H1 (cell line): ENCODE measurements around the gene RNF10. TPM values are rescaled to one million over a fixed set of nuclear protein-coding genes. Genes with fewer than 3 reads are reported as not detected.

Experiments used
- ASH2L ChIP-seq: fragments of 200-600, 300-600 bp; sonication (generic); IDR thresholded peaks from one replicate; pipeline ENCODE4 v1.7.1; 2017; ENCODE audit warnings: low read length
- CTBP2 ChIP-seq: IDR thresholded peaks from 2 replicates; pipeline ENCODE4 v1.7.0; 2011; ENCODE audit warnings: borderline replicate concordance, mild to moderate bottlenecking, moderate library complexity, mixed read lengths, low read length; ENCODE audit not compliant: insufficient read depth, insufficient read length
- SAP30 ChIP-seq: fragments of 300-600 bp; sonication (generic); IDR thresholded peaks from 2 replicates; pipeline ENCODE4 v1.7.1; 2012; ENCODE audit warnings: low read length, moderate library complexity, mild to moderate bottlenecking, inconsistent platforms; ENCODE audit not compliant: insufficient read depth, insufficient replicate concordance
- SRF ChIP-seq: IDR thresholded peaks from 2 replicates; pipeline ENCODE4 v1.6.1; 2011; ENCODE audit warnings: mild to moderate bottlenecking, low read depth, low read length, moderate library complexity
- polyA plus RNA-seq, 7 experiments: library from polyadenylated mRNA; depleted of rRNA in 3 of 7; stranded (reverse) in 5 of 7; unstranded in 2 of 7; fragments of >200 nt in 5 of 7; fragments of 200-250 nt in 2 of 7; gene quantifications; 1 replicate in 5 of 7; 2 replicates in 1 of 7; 4 replicates in 1 of 7; pipeline versions ENCODE4 v1.2.1 to v1.2.3, GENCODE V29; 2011 to 2013; ENCODE audit warnings: missing spikeins in 2 of 7, mixed read lengths in 2 of 7
- total RNA-seq: library from RNA; stranded (reverse); fragmentation: NEBNext Ultra II Directional; extraction: Animal tissue kit (Norgen Biotek cat#: 25700); gene quantifications from 2 replicates; pipeline ENCODE4 v1.2.1, GENCODE V29; 2021

Gene RNF10
- total and polyA plus RNA-seq, 2 of the 8 experiments (the other 6 are each of a cell fraction or from before 2014, with no cell fraction given), result 71.6 to 171 TPM

DNA sequence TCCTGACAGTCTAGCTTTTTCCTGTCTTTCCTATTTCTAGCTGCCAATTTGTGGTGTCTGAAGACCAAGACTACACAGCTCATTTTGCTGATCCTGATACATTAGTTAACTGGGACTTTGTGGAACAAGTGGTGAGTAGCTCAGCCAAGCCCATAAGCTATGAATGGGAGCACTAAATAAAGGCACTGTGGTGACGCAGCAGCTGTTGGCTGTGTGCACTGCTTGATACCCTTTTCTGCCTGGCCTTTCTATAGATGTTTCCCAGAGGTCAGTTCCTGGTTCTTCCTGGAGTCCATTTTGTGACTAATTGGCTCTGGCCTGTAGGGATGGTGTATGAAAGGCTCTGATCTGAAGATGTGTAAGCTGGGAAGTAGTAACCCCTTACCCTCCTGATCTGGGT is 20.5 kb downstream of the RNF10 start (continued):
- TF ChIP-seq SRF (no peak), SAP30 (no peak), ASH2L (no peak), CTBP2 (no peak)
